Measurements from ENCODE around the gene UNC45A. TPM values are rescaled to one million over a fixed set of nuclear protein-coding genes. Genes with fewer than 3 reads are reported as not detected.

Gene UNC45A
- total RNA-seq, 2 donors from 2014 or later, result 42.8 to 85.0 TPM

DNA sequence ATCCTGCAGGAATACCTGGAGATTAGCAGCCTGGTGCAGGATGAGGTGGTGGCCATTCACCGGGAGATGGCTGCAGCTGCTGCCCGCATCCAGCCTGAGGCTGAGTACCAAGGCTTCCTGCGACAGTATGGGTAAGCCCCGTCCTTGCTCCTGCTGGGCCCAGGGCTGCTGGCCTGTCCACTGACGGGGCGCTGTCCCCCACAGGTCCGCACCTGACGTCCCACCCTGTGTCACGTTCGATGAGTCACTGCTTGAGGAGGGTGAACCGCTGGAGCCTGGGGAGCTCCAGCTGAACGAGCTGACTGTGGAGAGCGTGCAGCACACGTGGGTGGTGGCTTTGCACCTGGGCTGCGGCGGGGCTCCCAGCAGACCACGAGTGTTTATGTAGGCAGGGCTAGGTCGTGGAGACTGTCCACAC is 45.8 kb upstream of the UNC45A start:
- intact Hi-C loops (cut with DNase I), result loop anchor here (5.0 to 10.0 kb wide), 2 partner anchors 175 to 242 kb away; partner anchors contain the start of gene BLM
- Histone ChIP-seq H3K36me3 (replicated peaks in 1 of 2; ENCODE audit: insufficient read depth in 1 of 2, low read depth in 2 of 2) (no peaks in the 10 kb centered on the region), H3K4me1 (peaks cover 21% of the 10 kb centered on the region), H3K9me3 (no peaks in the 10 kb centered on the region), H3K27me3 (no peaks in the 10 kb centered on the region), H3K27ac (no peak overlapping the region), H3K4me3 (no peak overlapping the region)
- TF ChIP-seq, protein P1, sequence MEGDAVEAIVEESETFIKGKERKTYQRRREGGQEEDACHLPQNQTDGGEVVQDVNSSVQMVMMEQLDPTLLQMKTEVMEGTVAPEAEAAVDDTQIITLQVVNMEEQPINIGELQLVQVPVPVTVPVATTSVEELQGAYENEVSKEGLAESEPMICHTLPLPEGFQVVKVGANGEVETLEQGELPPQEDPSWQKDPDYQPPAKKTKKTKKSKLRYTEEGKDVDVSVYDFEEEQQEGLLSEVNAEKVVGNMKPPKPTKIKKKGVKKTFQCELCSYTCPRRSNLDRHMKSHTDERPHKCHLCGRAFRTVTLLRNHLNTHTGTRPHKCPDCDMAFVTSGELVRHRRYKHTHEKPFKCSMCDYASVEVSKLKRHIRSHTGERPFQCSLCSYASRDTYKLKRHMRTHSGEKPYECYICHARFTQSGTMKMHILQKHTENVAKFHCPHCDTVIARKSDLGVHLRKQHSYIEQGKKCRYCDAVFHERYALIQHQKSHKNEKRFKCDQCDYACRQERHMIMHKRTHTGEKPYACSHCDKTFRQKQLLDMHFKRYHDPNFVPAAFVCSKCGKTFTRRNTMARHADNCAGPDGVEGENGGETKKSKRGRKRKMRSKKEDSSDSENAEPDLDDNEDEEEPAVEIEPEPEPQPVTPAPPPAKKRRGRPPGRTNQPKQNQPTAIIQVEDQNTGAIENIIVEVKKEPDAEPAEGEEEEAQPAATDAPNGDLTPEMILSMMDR (IDR thresholded peaks at IDR 0.05), result no peak
- no peak for TF ChIP-seq POLR2A (IDR thresholded peaks at IDR 0.05)
- 79 to 91% methylated on average over 10 to 18 of the region's 18 CpGs for WGBS, 2 donors
- DNase-seq (no peak), ATAC-seq (no peak)

DNA sequence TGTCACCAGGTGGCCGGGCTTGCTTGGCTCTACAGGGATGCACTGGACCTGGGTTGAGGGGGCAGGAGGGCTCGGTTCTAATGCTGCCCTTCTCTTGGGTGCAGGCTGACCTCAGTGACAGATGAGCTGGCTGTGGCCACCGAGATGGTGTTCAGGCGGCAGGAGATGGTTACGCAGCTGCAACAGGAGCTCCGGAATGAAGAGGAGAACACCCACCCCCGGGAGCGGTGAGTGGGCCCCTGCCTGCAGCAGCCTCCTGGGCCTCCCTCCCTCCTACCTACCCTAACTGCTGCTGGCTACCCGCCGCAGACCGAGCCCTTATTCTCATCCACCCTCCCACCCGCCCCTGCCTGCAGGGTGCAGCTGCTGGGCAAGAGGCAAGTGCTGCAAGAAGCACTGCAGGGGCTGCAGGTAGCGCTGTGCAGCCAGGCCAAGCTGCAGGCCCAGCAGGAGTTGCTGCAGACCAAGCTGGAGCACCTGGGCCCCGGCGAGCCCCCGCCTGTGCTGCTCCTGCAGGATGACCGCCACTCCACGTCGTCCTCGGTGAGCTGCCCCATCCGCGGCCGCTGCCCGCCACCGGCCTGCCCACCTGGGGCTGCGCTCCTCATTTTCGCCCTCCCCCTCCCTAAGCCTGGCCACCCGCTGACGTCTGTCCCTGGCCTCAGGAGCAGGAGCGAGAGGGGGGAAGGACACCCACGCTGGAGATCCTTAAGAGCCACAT is 45.2 kb upstream of the UNC45A start:
- 76 to 82% methylated on average over 10 to 26 of the region's 31 CpGs for WGBS, 2 donors
- H3K36me3 ChIP-seq (replicated peaks in 1 of 2; ENCODE audit: insufficient read depth in 1 of 2, low read depth in 2 of 2), result no peaks in the 10 kb centered on the region
- DNase-seq, result no peak
- no peaks in the 10 kb centered on the region for H3K27me3 ChIP-seq
- H3K9me3 ChIP-seq, result no peaks in the 10 kb centered on the region
- no peak for ATAC-seq
- no peak for TF ChIP-seq POLR2A (IDR thresholded peaks at IDR 0.05)
- TF ChIP-seq, protein P1 (IDR thresholded peaks at IDR 0.05), result no peak
- H3K27ac ChIP-seq, result no peak overlapping the region
- intact Hi-C loops (cut with DNase I), result loop anchor here (5.0 to 10.0 kb wide), 2 partner anchors 175 to 243 kb away; partner anchors contain the start of gene BLM
- no peak overlapping the region for H3K4me3 ChIP-seq
- peaks cover 15% of the 10 kb centered on the region for H3K4me1 ChIP-seq

- TF ChIP-seq POLR2A (IDR thresholded peaks at IDR 0.05), result no peak
- TF ChIP-seq, protein P1 (IDR thresholded peaks at IDR 0.05), result no peak
- Histone ChIP-seq H3K27me3 (no peaks in the 10 kb centered on the region), H3K36me3 (replicated peaks in 1 of 2; ENCODE audit: insufficient read depth in 1 of 2, low read depth in 2 of 2) (no peaks in the 10 kb centered on the region), H3K4me1 (peaks cover 6% of the 10 kb centered on the region), H3K9me3 (no peaks in the 10 kb centered on the region), H3K27ac (no peak overlapping the region), H3K4me3 (no peak overlapping the region)
- intact Hi-C loops (cut with DNase I), result no loop called here
- WGBS, 2 donors, result 55 to 78% methylated on average over 7 to 12 of the region's 12 CpGs
- no peak for DNase-seq
- no peak for ATAC-seq
Measured at GRCh38 chr15:90890839-90891238, 44.2 kb upstream of the UNC45A start.

DNA sequence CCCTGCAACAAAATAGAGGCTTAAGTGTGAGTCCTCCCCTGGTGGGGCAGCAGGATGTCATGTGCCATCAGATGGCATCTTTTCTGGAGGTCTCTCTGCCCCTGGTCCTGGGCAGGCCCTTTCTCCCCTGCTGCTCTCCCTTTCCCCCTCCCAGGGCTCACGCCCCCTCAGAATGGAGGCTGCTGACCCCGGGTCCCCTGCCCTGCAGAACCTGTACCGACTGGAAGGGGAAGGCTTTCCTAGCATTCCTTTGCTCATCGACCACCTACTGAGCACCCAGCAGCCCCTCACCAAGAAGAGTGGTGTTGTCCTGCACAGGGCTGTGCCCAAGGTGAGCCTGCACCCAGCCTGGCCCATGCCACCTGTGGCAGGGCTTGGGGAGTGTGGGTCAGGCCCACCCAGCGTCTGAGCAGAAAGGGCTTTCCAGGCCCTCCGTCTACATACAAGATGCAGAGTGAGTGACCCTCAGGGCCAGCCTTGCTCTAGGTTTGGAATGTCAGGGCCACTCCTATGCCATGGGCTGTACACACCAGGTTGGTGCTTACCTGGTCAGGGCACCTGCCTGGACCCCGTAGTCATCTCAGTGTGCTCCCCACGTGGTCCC is 43.6 kb upstream of the UNC45A start:
- Histone ChIP-seq H3K4me1 (no peaks in the 10 kb centered on the region), H3K36me3 (replicated peaks in 1 of 2; ENCODE audit: insufficient read depth in 1 of 2, low read depth in 2 of 2) (no peaks in the 10 kb centered on the region)

More for the DNA sequence above, 43.6 kb upstream of the UNC45A start:
- no peak overlapping the region for H3K4me3 ChIP-seq
- ATAC-seq (no peak), DNase-seq (no peak)
- H3K27me3 ChIP-seq, result no peaks in the 10 kb centered on the region
- intact Hi-C loops (cut with DNase I), result no loop called here
- H3K27ac ChIP-seq, result no peak overlapping the region
- no peaks in the 10 kb centered on the region for H3K9me3 ChIP-seq
- 56 to 72% methylated on average over 5 to 8 of the region's 8 CpGs for WGBS, 2 donors
- no peak for TF ChIP-seq POLR2A (IDR thresholded peaks at IDR 0.05)
- TF ChIP-seq, protein P1 (IDR thresholded peaks at IDR 0.05), result no peak
